Right hindlimb (tissue), 1 donor: ENCODE measurements around the gene RBMS2.
"Not testable (repeated sequence)": the region's sequence is repeated elsewhere in the genome, so short reads cannot be mapped to it uniquely, and the experiment has no call there.

ENCODE experiments used
- DNase-seq: peaks from one replicate; pipeline ENCODE4 v3.0.0-alpha.2; 2018

The RBMS2 gene

GRCh38 chr12:56518570-56518969, 3.0 kb upstream of the RBMS2 start:
- DNase-seq, result no peak

- DNase-seq, result no peak
Observed at GRCh38 chr12:56520048-56520447, 1.6 kb upstream of the RBMS2 start.

- DNase-seq, result no peak
Observed at GRCh38 chr12:56520506-56520905, 1.1 kb upstream of the RBMS2 start.

GRCh38 chr12:56521209-56521589, 421 bp upstream of the RBMS2 start:
- no peak for DNase-seq

GRCh38 chr12:56522411-56523193, 982 bp downstream of the RBMS2 start:
- peak; percentile 33 for DNase-seq

GRCh38 chr12:56528846-56529245, 7.2 kb downstream of the RBMS2 start:
- DNase-seq, result no peak

GRCh38 chr12:56529656-56530055, 8.0 kb downstream of the RBMS2 start:
- no peak for DNase-seq

GRCh38 chr12:56530390-56531055, 8.9 kb downstream of the RBMS2 start:
- DNase-seq, result no peak

GRCh38 chr12:56537546-56537945, 15.9 kb downstream of the RBMS2 start:
- no peak for DNase-seq

GRCh38 chr12:56541631-56542030, 20.0 kb downstream of the RBMS2 start:
- no peak for DNase-seq

- no peak for DNase-seq
Observed at GRCh38 chr12:56542164-56542563, 20.5 kb downstream of the RBMS2 start.

- no peak for DNase-seq
Observed at GRCh38 chr12:56545023-56545604, 23.5 kb downstream of the RBMS2 start.

GRCh38 chr12:56546680-56547079, 25.1 kb downstream of the RBMS2 start:
- no peak for DNase-seq

GRCh38 chr12:56551070-56551469, 29.4 kb downstream of the RBMS2 start:
- DNase-seq, result no peak

- peak; percentile 98 for DNase-seq
Observed at GRCh38 chr12:56565510-56566101, 44.0 kb downstream of the RBMS2 start.

GRCh38 chr12:56568146-56568545, 46.5 kb downstream of the RBMS2 start:
- no peak for DNase-seq

- peak; percentile 87 for DNase-seq
Observed at GRCh38 chr12:56571121-56571520, 49.5 kb downstream of the RBMS2 start.

- no peak for DNase-seq
Observed at GRCh38 chr12:56572288-56572687, 50.7 kb downstream of the RBMS2 start.

GRCh38 chr12:56574210-56574609, 52.6 kb downstream of the RBMS2 start:
- DNase-seq, result no peak

- not testable (repeated sequence) for DNase-seq
Observed at GRCh38 chr12:56577248-56577647, 55.6 kb downstream of the RBMS2 start.

- DNase-seq, result no peak
Observed at GRCh38 chr12:56578983-56579546, 57.4 kb downstream of the RBMS2 start.

- DNase-seq, result no peak
Observed at GRCh38 chr12:56581418-56582145, 60.0 kb downstream of the RBMS2 start.

- no peak for DNase-seq
Observed at GRCh38 chr12:56585098-56585497, 63.5 kb downstream of the RBMS2 start.
